K562 (cell line): Measurements from ENCODE around the gene DNAJC9. TPM values are rescaled to one million over a fixed set of nuclear protein-coding genes. Genes with fewer than 3 reads are reported as not detected.
A peak's percentile ranks its signal among the peaks of the same experiment; 100 is the strongest.

Experiments used
- BACH1 ChIP-seq: fragments of 200-800 bp; sonication (Bioruptor generic); IDR thresholded peaks from 2 replicates; pipeline ENCODE4 v1.6.1; 2016; ENCODE audit warnings: missing genetic modification characterization, missing compliant biosample characterization
- BMI1 ChIP-seq: fragments of 150-350 bp; IDR thresholded peaks from 2 replicates; pipeline ENCODE4 v1.6.1; 2014; ENCODE audit warnings: low read length
- CREM ChIP-seq: IDR thresholded peaks from 2 replicates; pipeline ENCODE4 v1.6.1; 2014; ENCODE audit warnings: antibody characterized with exemption, low read depth
- FOXA1 ChIP-seq: fragments of 450-650 bp; IDR thresholded peaks from 2 replicates; pipeline ENCODE4 v1.6.1; 2016; ENCODE audit warnings: mild to moderate bottlenecking, borderline replicate concordance
- FOXK1 ChIP-seq: sonication (generic); formaldehyde crosslinking; IDR thresholded peaks from 2 replicates; pipeline ENCODE4 v1.8.0; 2022; ENCODE audit warnings: missing genetic modification reagents, mild to moderate bottlenecking, borderline replicate concordance
- FOXM1 ChIP-seq, 2 experiments: fragments of 450-650 bp in 1 of 2; sonication (generic) in 1 of 2; formaldehyde crosslinking in 1 of 2; IDR thresholded peaks; 2 replicates each; pipeline versions ENCODE4 v1.6.1 to v1.9.0; 2017 to 2022; ENCODE audit warnings: low read depth in 2 of 2, mild to moderate bottlenecking in 2 of 2, missing genetic modification reagents in 1 of 2, moderate library complexity in 1 of 2
- GABPB1 ChIP-seq: sonication (generic); formaldehyde crosslinking; IDR thresholded peaks from 2 replicates; pipeline ENCODE4 v1.8.0; 2022; ENCODE audit warnings: mild to moderate bottlenecking, missing genetic modification reagents
- KLF1 ChIP-seq: fragments of 450-650 bp; IDR thresholded peaks from 2 replicates; pipeline ENCODE4 v1.6.1; 2016; ENCODE audit warnings: missing genetic modification characterization, missing compliant biosample characterization
- KLF10 ChIP-seq: fragments of 250-450 bp; sonication (Bioruptor Pico); IDR thresholded peaks from 2 replicates; pipeline ENCODE4 v1.6.1; 2021; ENCODE audit warnings: matching md5 sums
- PHF21A ChIP-seq: fragments of 450-650 bp; IDR thresholded peaks from 2 replicates; pipeline ENCODE4 v1.6.1; 2017; ENCODE audit warnings: low read depth, borderline replicate concordance
- RBM17 ChIP-seq: fragments of 200-400 bp; formaldehyde crosslinking; IDR thresholded peaks from 2 replicates; pipeline ENCODE4 v1.6.1; 2017; ENCODE audit warnings: low read depth, mild to moderate bottlenecking, low read length, borderline replicate concordance
- RFX5 ChIP-seq: IDR thresholded peaks from 2 replicates; pipeline ENCODE4 v1.6.1; 2011; ENCODE audit warnings: low read depth, mild to moderate bottlenecking, improper control_type of control experiment, low read length
- RNF2 ChIP-seq: sonication (generic); IDR thresholded peaks from 2 replicates; pipeline ENCODE4 v1.6.1; 2016
- SP1 ChIP-seq: sonication (generic); formaldehyde crosslinking; IDR thresholded peaks from 2 replicates; pipeline ENCODE4 v1.8.1; 2022; ENCODE audit warnings: mild to moderate bottlenecking, missing genetic modification reagents
- SREBF2 ChIP-seq: sonication (generic); formaldehyde crosslinking; IDR thresholded peaks from 2 replicates; pipeline ENCODE4 v1.4.0; 2020; ENCODE audit warnings: mild to moderate bottlenecking, missing genetic modification reagents
- TCF7 ChIP-seq: sonication (generic); IDR thresholded peaks from 2 replicates; pipeline ENCODE4 v1.6.1; 2016; ENCODE audit warnings: antibody characterized with exemption, borderline replicate concordance
- THRAP3 ChIP-seq: fragments of 450-650 bp; IDR thresholded peaks from 2 replicates; pipeline ENCODE4 v1.6.1; 2016; ENCODE audit warnings: mild to moderate bottlenecking, inconsistent platforms, borderline replicate concordance
- TOE1 ChIP-seq, 2 experiments: fragments of 450-650 bp in 1 of 2; sonication (generic) in 1 of 2; formaldehyde crosslinking in 1 of 2; IDR thresholded peaks; 2 replicates each; pipeline versions ENCODE4 v1.7.1 to v1.8.0; 2016 to 2022; ENCODE audit warnings: borderline replicate concordance in 2 of 2, mild to moderate bottlenecking in 2 of 2, antibody characterized with exemption in 1 of 2, inconsistent platforms in 1 of 2, low read depth in 1 of 2, missing genetic modification reagents in 1 of 2, moderate library complexity in 1 of 2
- TRIM24 ChIP-seq, 2 experiments: fragments of 450-650 bp; IDR thresholded peaks; 2 replicates each; pipeline ENCODE4 v1.6.1; 2016
- ZBTB8A ChIP-seq: fragments of 450-650 bp; IDR thresholded peaks from 2 replicates; pipeline ENCODE4 v1.6.1; 2018; ENCODE audit warnings: mild to moderate bottlenecking, moderate library complexity; ENCODE audit not compliant: partially characterized antibody
- ZNF77 ChIP-seq: fragments of 250-450 bp; sonication (Bioruptor Pico); IDR thresholded peaks from 2 replicates; pipeline ENCODE4 v1.5.0; 2020
- polyA plus RNA-seq, 8 experiments: library from polyadenylated mRNA; depleted of rRNA in 4 of 8; stranded (reverse) in 5 of 8; unstranded in 3 of 8; fragments of >200 nt; fragmentation: Nextera tagmentation in 2 of 8; fragmentation: Illumina TruSeq in 1 of 8; extraction: Ambion mirVana in 2 of 8; extraction: Trizol in 1 of 8; gene quantifications; 2 replicates each; pipeline versions ENCODE4 v1.2.1 to v1.2.3, GENCODE V29; 2011 to 2014; ENCODE audit warnings: inconsistent platforms in 1 of 8, missing spikeins in 1 of 8
- total RNA-seq, 7 experiments: library from RNA; depleted of rRNA in 6 of 7; stranded (reverse); fragments of >200 nt in 6 of 7; fragmentation: Illumina TruSeq in 2 of 7; extraction: Trizol in 2 of 7; gene quantifications; 2 replicates each; pipeline versions ENCODE4 v1.2.1 to v1.2.3, GENCODE V29; 2011 to 2021; ENCODE audit warnings: low replicate concordance in 1 of 7
- TF ChIP-seq, protein P1 (sequence below), 2 experiments: fragments of 450-650 bp in 1 of 2; sonication (generic) in 1 of 2; formaldehyde crosslinking in 1 of 2; IDR thresholded peaks in 1 of 2; conservative IDR thresholded peaks in 1 of 2; 2 replicates each; pipeline versions ENCODE4 v1.6.1 to v1.8.1; 2016 to 2023; ENCODE audit warnings: mild to moderate bottlenecking in 2 of 2, moderate library complexity in 2 of 2, inconsistent platforms in 1 of 2, missing genetic modification reagents in 1 of 2
- TF ChIP-seq, protein P2 (sequence below): fragments of 250-450 bp; sonication (Bioruptor Pico); IDR thresholded peaks from 2 replicates; pipeline ENCODE4 v1.8.0; 2022; ENCODE audit warnings: inconsistent platforms
- TF ChIP-seq, protein P3 (sequence below): fragments of 450-650 bp; formaldehyde crosslinking; IDR thresholded peaks from 2 replicates; pipeline ENCODE4 v1.4.0; 2020; ENCODE audit warnings: mild to moderate bottlenecking, mixed read lengths

DNAJC9 gene
- total and polyA plus RNA-seq, 9 of the 15 experiments (the other 6 are each of a cell fraction or from before 2014, with no cell fraction given), result 66.7 to 133 (median 102) TPM

DNA sequence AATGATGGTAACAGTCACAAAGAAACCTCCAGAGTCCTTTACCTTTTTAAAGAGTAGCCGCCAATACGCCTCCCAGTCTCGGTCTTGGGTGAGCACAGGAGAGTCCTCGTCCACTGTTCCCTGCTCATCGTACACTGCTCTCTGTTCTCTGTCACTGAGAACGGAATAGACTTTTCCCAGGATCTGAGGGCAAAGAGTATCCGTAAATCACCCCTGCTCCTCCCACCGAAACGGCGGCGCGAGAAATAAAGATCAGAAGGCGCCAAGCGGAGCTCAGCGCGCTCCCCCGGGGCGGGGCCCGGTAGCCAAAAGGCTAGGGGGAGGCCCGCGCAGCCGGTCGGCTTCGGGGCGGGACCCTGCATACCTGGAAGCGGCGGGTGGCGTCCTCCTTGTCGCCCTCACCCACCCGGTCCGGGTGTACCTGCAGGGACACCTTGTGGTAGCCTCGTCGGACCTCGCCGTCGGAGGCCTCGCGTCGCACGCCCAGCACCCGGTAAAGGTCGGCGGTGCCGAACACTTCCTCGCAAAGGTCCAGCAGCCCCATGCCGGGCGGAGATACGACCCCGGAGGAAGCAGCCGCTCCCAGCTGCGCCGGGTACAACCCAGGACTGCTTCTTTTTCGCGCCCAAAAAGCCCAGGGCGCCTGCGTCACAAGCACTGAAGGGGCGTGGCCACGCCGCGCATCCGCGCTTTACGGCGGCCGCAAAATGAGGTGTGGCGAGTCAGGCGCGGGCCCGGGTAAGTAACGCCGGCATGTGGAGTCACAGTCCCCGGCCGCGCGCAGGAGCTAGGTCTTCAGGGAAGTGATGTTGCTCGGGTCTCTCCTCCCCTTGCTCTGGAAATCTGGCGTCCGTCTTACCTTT, at the start of gene DNAJC9 (continued):
- TF ChIP-seq, protein P1, sequence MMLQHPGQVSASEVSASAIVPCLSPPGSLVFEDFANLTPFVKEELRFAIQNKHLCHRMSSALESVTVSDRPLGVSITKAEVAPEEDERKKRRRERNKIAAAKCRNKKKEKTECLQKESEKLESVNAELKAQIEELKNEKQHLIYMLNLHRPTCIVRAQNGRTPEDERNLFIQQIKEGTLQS (IDR thresholded peaks at IDR 0.05), result 0 out of 2 replicates have a peak, but pooled peaks have one; percentile 14
- TF ChIP-seq, protein P1 (CRISPR knock-in tag; conservative IDR thresholded peaks at IDR 0.05), result 0 out of 2 replicates have a peak, but pooled peaks have one; percentile 25
- no peak for TF ChIP-seq BMI1
- TF ChIP-seq ZNF77 (CRISPR knock-in tag), result peak; percentile 88; the same call in 1 of the 2 replicates
- TF ChIP-seq KLF10 (CRISPR knock-in tag), result no peak
- TF ChIP-seq RNF2, result peak; percentile 80; the same call in 1 of the 2 replicates
- TF ChIP-seq FOXM1 (IDR thresholded peaks at IDR 0.05; ENCODE audit: low read depth), result no peak
- TF ChIP-seq FOXM1 (CRISPR knock-in tag; IDR thresholded peaks at IDR 0.05; ENCODE audit: low read depth), result peak; percentile 72; the same call in 1 of the 2 replicates
- peak; percentile 79; the same call in 1 of the 2 replicates for TF ChIP-seq SREBF2 (CRISPR knock-in tag)
- no peak for TF ChIP-seq ZBTB8A
- peak; percentile 86 for TF ChIP-seq FOXK1
- TF ChIP-seq TRIM24 (IDR thresholded peaks at IDR 0.05), result peak in 1 of 2 experiments; percentile 58; a peak in 1 of 4 replicates
- TF ChIP-seq, protein P2, sequence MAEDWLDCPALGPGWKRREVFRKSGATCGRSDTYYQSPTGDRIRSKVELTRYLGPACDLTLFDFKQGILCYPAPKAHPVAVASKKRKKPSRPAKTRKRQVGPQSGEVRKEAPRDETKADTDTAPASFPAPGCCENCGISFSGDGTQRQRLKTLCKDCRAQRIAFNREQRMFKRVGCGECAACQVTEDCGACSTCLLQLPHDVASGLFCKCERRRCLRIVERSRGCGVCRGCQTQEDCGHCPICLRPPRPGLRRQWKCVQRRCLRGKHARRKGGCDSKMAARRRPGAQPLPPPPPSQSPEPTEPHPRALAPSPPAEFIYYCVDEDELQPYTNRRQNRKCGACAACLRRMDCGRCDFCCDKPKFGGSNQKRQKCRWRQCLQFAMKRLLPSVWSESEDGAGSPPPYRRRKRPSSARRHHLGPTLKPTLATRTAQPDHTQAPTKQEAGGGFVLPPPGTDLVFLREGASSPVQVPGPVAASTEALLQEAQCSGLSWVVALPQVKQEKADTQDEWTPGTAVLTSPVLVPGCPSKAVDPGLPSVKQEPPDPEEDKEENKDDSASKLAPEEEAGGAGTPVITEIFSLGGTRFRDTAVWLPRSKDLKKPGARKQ (CRISPR knock-in tag), result no peak
- TF ChIP-seq RBM17, result no peak
- TF ChIP-seq TCF7, result no peak; the same call in 1 of the 2 replicates
- no peak for TF ChIP-seq RFX5
- TF ChIP-seq GABPB1 (CRISPR knock-in tag), result peak; percentile 89
- TF ChIP-seq THRAP3, result no peak; the same call in 1 of the 2 replicates
- TF ChIP-seq CREM, result peak; percentile 93
- TF ChIP-seq SP1 (CRISPR knock-in tag), result peak; percentile 97
- TF ChIP-seq PHF21A, result no peak
- TF ChIP-seq, protein P3, sequence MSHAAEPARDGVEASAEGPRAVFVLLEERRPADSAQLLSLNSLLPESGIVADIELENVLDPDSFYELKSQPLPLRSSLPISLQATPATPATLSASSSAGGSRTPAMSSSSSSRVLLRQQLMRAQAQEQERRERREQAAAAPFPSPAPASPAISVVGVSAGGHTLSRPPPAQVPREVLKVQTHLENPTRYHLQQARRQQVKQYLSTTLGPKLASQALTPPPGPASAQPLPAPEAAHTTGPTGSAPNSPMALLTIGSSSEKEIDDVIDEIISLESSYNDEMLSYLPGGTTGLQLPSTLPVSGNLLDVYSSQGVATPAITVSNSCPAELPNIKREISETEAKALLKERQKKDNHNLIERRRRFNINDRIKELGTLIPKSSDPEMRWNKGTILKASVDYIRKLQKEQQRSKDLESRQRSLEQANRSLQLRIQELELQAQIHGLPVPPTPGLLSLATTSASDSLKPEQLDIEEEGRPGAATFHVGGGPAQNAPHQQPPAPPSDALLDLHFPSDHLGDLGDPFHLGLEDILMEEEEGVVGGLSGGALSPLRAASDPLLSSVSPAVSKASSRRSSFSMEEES (CRISPR knock-in tag), result no peak
- peak; percentile 94 for TF ChIP-seq KLF1 (tag)
- no peak for TF ChIP-seq FOXA1
- TF ChIP-seq BACH1, result no peak
- TF ChIP-seq TOE1 (IDR thresholded peaks at IDR 0.05; ENCODE audit: borderline replicate concordance), result peak; percentile 88
- TF ChIP-seq TOE1 (CRISPR knock-in tag; IDR thresholded peaks at IDR 0.05; ENCODE audit: borderline replicate concordance, low read depth), result no peak; the same call in 1 of the 2 replicates
